Uterus (tissue), 4 donors: ENCODE measurements around the gene CSNK2A2. TPM values are rescaled to one million over a fixed set of nuclear protein-coding genes. Genes with fewer than 3 reads are reported as not detected.

Experiments used
- DNase-seq, 2 donors: peaks; one replicate each; pipeline ENCODE4 v3.0.0-alpha.2; 2019 to 2020
- H3K27ac ChIP-seq, 2 donors: fragments of 200-600 bp; sonication (generic); 1 replicate in 1 of 2; 2 replicates in 1 of 2; pipeline ENCODE4 v1.5.1; 2016 to 2018
- H3K27me3 ChIP-seq, 2 donors: fragments of 200-600 bp; sonication (generic); one replicate each; pipeline ENCODE4 v1.5.1; 2018 to 2019; ENCODE audit warnings: control low read depth in 1 of 2
- H3K36me3 ChIP-seq, 2 donors: fragments of 200-600 bp; sonication (generic); one replicate each; pipeline ENCODE4 v1.5.1; 2019; ENCODE audit warnings: control low read depth in 1 of 2
- H3K4me1 ChIP-seq, 2 donors: fragments of 200-600 bp; sonication (generic); one replicate each; pipeline ENCODE4 v1.5.1; 2018 to 2019; ENCODE audit warnings: control low read depth in 1 of 2
- H3K4me3 ChIP-seq, 2 donors: fragments of 200-600 bp; sonication (generic); 1 replicate in 1 of 2; 2 replicates in 1 of 2; pipeline ENCODE4 v1.5.1; 2018 to 2019; ENCODE audit warnings: mild to moderate bottlenecking in 1 of 2
- H3K9me3 ChIP-seq, 2 donors: fragments of 200-600 bp; sonication (generic); one replicate each; pipeline ENCODE4 v1.5.1; 2019; ENCODE audit warnings: control low read depth in 1 of 2
- CTCF ChIP-seq, 4 experiments: fragments of 200-600 bp in 2 of 4; fragments of 450-650 bp in 2 of 4; sonication (generic) in 2 of 4; IDR thresholded peaks; one replicate each; pipeline ENCODE4 v1.5.1; 2016 to 2019; ENCODE audit warnings: antibody characterized with exemption in 4 of 4, mild to moderate bottlenecking in 2 of 4, moderate library complexity in 1 of 4
- POLR2A ChIP-seq, 2 donors: fragments of 450-650 bp; IDR thresholded peaks; one replicate each; pipeline ENCODE4 v1.6.1; 2016; ENCODE audit warnings: antibody characterized with exemption in 2 of 2, mild to moderate bottlenecking in 1 of 2, moderate library complexity in 1 of 2
- intact Hi-C: fragments of 100-400 bp; cut with DNase I; formaldehyde crosslinking; loops from one replicate; pipeline ENCODE4 v1.15.1; 2023; ENCODE audit warnings: low total_unique reads
- total RNA-seq, 4 donors: library from RNA; depleted of rRNA in 3 of 4; stranded (reverse); fragments of >200 nt in 3 of 4; gene quantifications; one replicate each; pipeline versions ENCODE4 v1.1.0 to v1.2.4, GENCODE V29; 2014 to 2023
- donor health status: DM: yes; HTN: yes; CAD: no.

Gene CSNK2A2
- total RNA-seq, 4 donors from 2014 or later = 28.1 to 62.5 (median 45.9) TPM

- Histone ChIP-seq H3K36me3 (no peaks in the 10 kb centered on the region), H3K4me3 (no peak overlapping the region), H3K4me1 (no peaks in the 10 kb centered on the region), H3K27ac (no peak overlapping the region), H3K27me3 (no peaks in the 10 kb centered on the region), H3K9me3 (no peaks in the 10 kb centered on the region)
- intact Hi-C loops = no loop called here
- no peak for TF ChIP-seq CTCF (IDR thresholded peaks at IDR 0.05)
- TF ChIP-seq POLR2A (IDR thresholded peaks at IDR 0.05) = no peak
- no peak for DNase-seq
These were observed 1.0 kb upstream of the CSNK2A2 start for GRCh38 chr16:58198803-58199411.

GRCh38 chr16:58197314-58198012 is 443 bp downstream of the CSNK2A2 start:
- intact Hi-C loops = no loop called here
- H3K27ac ChIP-seq = peak overlapping the region; percentile 26 to 58

GRCh38 chr16:58196898-58197313 is 1.0 kb downstream of the CSNK2A2 start:
- Histone ChIP-seq H3K36me3 (no peaks in the 10 kb centered on the region), H3K27ac (peak overlapping the region in 1 of 2 donors; percentile 58), H3K4me1 (no peaks in the 10 kb centered on the region), H3K4me3 (peak overlapping the region; percentile 47 to 71), H3K9me3 (no peaks in the 10 kb centered on the region), H3K27me3 (no peaks in the 10 kb centered on the region)
- no peak for DNase-seq
- intact Hi-C loops = no loop called here
- no peak for TF ChIP-seq CTCF (IDR thresholded peaks at IDR 0.05)
- TF ChIP-seq POLR2A (IDR thresholded peaks at IDR 0.05) = no peak

More at GRCh38 chr16:58197314-58198012, 443 bp downstream of the CSNK2A2 start:
- Histone ChIP-seq H3K4me3 (peak overlapping the region; percentile 47 to 71), H3K4me1 (no peaks in the 10 kb centered on the region), H3K36me3 (no peaks in the 10 kb centered on the region), H3K9me3 (no peaks in the 10 kb centered on the region), H3K27me3 (no peaks in the 10 kb centered on the region)
- no peak for DNase-seq
- TF ChIP-seq POLR2A (IDR thresholded peaks at IDR 0.05) (no peak), CTCF (IDR thresholded peaks at IDR 0.05) (no peak)

GRCh38 chr16:58195771-58196170 is 2.1 kb downstream of the CSNK2A2 start:
- intact Hi-C loops = no loop called here

More at GRCh38 chr16:58195771-58196170, 2.1 kb downstream of the CSNK2A2 start:
- Histone ChIP-seq H3K9me3 (no peaks in the 10 kb centered on the region), H3K4me3 (no peak overlapping the region), H3K27me3 (no peaks in the 10 kb centered on the region), H3K36me3 (no peaks in the 10 kb centered on the region), H3K27ac (no peak overlapping the region), H3K4me1 (no peaks in the 10 kb centered on the region)
- TF ChIP-seq POLR2A (IDR thresholded peaks at IDR 0.05) (no peak), CTCF (IDR thresholded peaks at IDR 0.05) (no peak)
- DNase-seq = no peak
